ENCODE results near the gene MID1.

GRCh38 chrX:10529344-10529743 lies 91.0 kb downstream of the MID1 start:
- TF ChIP-seq CTCF (IDR thresholded peaks at IDR 0.05) = no peak
- no peak for TF ChIP-seq POLR2A (IDR thresholded peaks at IDR 0.05)

Measured in tibial nerve (tissue), 3 donors.